Measurements from ENCODE around the gene IL1B. TPM values are rescaled to one million over a fixed set of nuclear protein-coding genes. Genes with fewer than 3 reads are reported as not detected.
A peak's percentile ranks its signal among the peaks of the same experiment; 100 is the strongest.
"Not testable (repeated sequence)": the region's sequence is repeated elsewhere in the genome, so short reads cannot be mapped to it uniquely, and the experiment has no call there.

IL1B gene
- total RNA-seq, 2 donors from 2014 or later, result 0.14 TPM; not detected in 1

GRCh38 chr2:112870841-112871835, 34.6 kb upstream of the IL1B start:
- H3K9me3 Mint-ChIP-seq, result no peaks in the 10 kb centered on the region
- no peak overlapping the region for H3K4me3 Mint-ChIP-seq
- no peaks in the 10 kb centered on the region for H3K36me3 Mint-ChIP-seq (ENCODE audit: insufficient read depth in 2 of 2)
- ATAC-seq (replicated peaks in 1 of 2), result no peak
- H3K27ac Mint-ChIP-seq, result no peak overlapping the region
- H3K27me3 Mint-ChIP-seq (ENCODE audit: low read depth), result peaks cover 72% of the 10 kb centered on the region
- DNase-seq, result no peak
- no peaks in the 10 kb centered on the region for H3K4me1 Mint-ChIP-seq (ENCODE audit: low read depth)

GRCh38 chr2:112869258-112869842, 32.8 kb upstream of the IL1B start:
- no peak overlapping the region for H3K27ac Mint-ChIP-seq

GRCh38 chr2:112867701-112868631, 31.4 kb upstream of the IL1B start:
- Mint-ChIP-seq H3K9me3 (peaks cover 0 to 4% of the 10 kb centered on the region in 2 donors), H3K27ac (no peak overlapping the region), H3K4me1 (ENCODE audit: low read depth) (no peaks in the 10 kb centered on the region), H3K36me3 (ENCODE audit: insufficient read depth in 2 of 2) (no peaks in the 10 kb centered on the region), H3K27me3 (ENCODE audit: low read depth) (peaks cover 52% of the 10 kb centered on the region), H3K4me3 (no peak overlapping the region)
- ATAC-seq (replicated peaks in 1 of 2) (no peak), DNase-seq (no peak)

More at GRCh38 chr2:112869258-112869842, 32.8 kb upstream of the IL1B start:
- H3K36me3 Mint-ChIP-seq (ENCODE audit: insufficient read depth in 2 of 2), result no peaks in the 10 kb centered on the region
- peak in 1 of 2 donors; percentile 65 for ATAC-seq (replicated peaks in 1 of 2)
- no peak for DNase-seq
- H3K4me1 Mint-ChIP-seq (ENCODE audit: low read depth), result no peaks in the 10 kb centered on the region
- H3K9me3 Mint-ChIP-seq, result peaks cover 0 to 4% of the 10 kb centered on the region in 2 donors
- peaks cover 64% of the 10 kb centered on the region for H3K27me3 Mint-ChIP-seq (ENCODE audit: low read depth)
- no peak overlapping the region for H3K4me3 Mint-ChIP-seq

GRCh38 chr2:112866128-112866835, 29.7 kb upstream of the IL1B start:
- Mint-ChIP-seq H3K9me3 (peaks cover 0 to 4% of the 10 kb centered on the region in 2 donors), H3K4me1 (ENCODE audit: low read depth) (no peaks in the 10 kb centered on the region), H3K27me3 (ENCODE audit: low read depth) (peaks cover 36% of the 10 kb centered on the region), H3K36me3 (ENCODE audit: insufficient read depth in 2 of 2) (no peaks in the 10 kb centered on the region), H3K4me3 (no peak overlapping the region), H3K27ac (no peak overlapping the region)
- ATAC-seq (replicated peaks in 1 of 2) (no peak), DNase-seq (no peak)

GRCh38 chr2:112864072-112864471, 27.5 kb upstream of the IL1B start:
- H3K36me3 Mint-ChIP-seq (ENCODE audit: insufficient read depth in 2 of 2), result peaks cover under 1 to 4% of the 10 kb centered on the region in 2 donors
- DNase-seq (no peak), ATAC-seq (replicated peaks in 1 of 2) (no peak)
- H3K9me3 Mint-ChIP-seq, result peaks cover under 1 to 6% of the 10 kb centered on the region in 2 donors
- H3K4me1 Mint-ChIP-seq (ENCODE audit: low read depth), result no peaks in the 10 kb centered on the region
- no peak overlapping the region for H3K4me3 Mint-ChIP-seq
- H3K27me3 Mint-ChIP-seq (ENCODE audit: low read depth), result peaks cover 16% of the 10 kb centered on the region
- H3K27ac Mint-ChIP-seq, result no peak overlapping the region

- H3K36me3 Mint-ChIP-seq (ENCODE audit: insufficient read depth in 2 of 2); H3K27me3 Mint-ChIP-seq (ENCODE audit: low read depth); H3K27ac Mint-ChIP-seq; ATAC-seq (replicated peaks in 1 of 2); H3K9me3 Mint-ChIP-seq; H3K4me3 Mint-ChIP-seq; H3K4me1 Mint-ChIP-seq (ENCODE audit: low read depth); DNase-seq: not testable (repeated sequence)
Measured at GRCh38 chr2:112859406-112860183, 23.0 kb upstream of the IL1B start.

GRCh38 chr2:112850588-112850987, 14.0 kb upstream of the IL1B start:
- H3K9me3 Mint-ChIP-seq, result no peaks in the 10 kb centered on the region
- peaks cover 6% of the 10 kb centered on the region for H3K4me1 Mint-ChIP-seq (ENCODE audit: low read depth)
- peaks cover 19% of the 10 kb centered on the region for H3K27me3 Mint-ChIP-seq (ENCODE audit: low read depth)
- DNase-seq (no peak), ATAC-seq (replicated peaks in 1 of 2) (no peak)
- no peak overlapping the region for H3K27ac Mint-ChIP-seq
- no peaks in the 10 kb centered on the region for H3K36me3 Mint-ChIP-seq (ENCODE audit: insufficient read depth in 2 of 2)
- no peak overlapping the region for H3K4me3 Mint-ChIP-seq

GRCh38 chr2:112849956-112850355, 13.4 kb upstream of the IL1B start:
- Mint-ChIP-seq H3K27me3 (ENCODE audit: low read depth) (peaks cover 19% of the 10 kb centered on the region), H3K36me3 (ENCODE audit: insufficient read depth in 2 of 2) (no peaks in the 10 kb centered on the region), H3K4me3 (no peak overlapping the region), H3K27ac (no peak overlapping the region), H3K4me1 (ENCODE audit: low read depth) (peaks cover 6% of the 10 kb centered on the region), H3K9me3 (no peaks in the 10 kb centered on the region)
- DNase-seq, result no peak
- ATAC-seq (replicated peaks in 1 of 2), result no peak

GRCh38 chr2:112848833-112849232, 12.3 kb upstream of the IL1B start:
- Mint-ChIP-seq H3K27me3 (ENCODE audit: low read depth) (peaks cover 19% of the 10 kb centered on the region), H3K4me1 (ENCODE audit: low read depth) (no peaks in the 10 kb centered on the region), H3K4me3 (no peak overlapping the region), H3K9me3 (no peaks in the 10 kb centered on the region), H3K27ac (no peak overlapping the region), H3K36me3 (ENCODE audit: insufficient read depth in 2 of 2) (no peaks in the 10 kb centered on the region)
- no peak for DNase-seq
- no peak for ATAC-seq (replicated peaks in 1 of 2)

- ATAC-seq (replicated peaks in 1 of 2) (no peak), DNase-seq (no peak)
- H3K27me3 Mint-ChIP-seq (ENCODE audit: low read depth), result peaks cover 28% of the 10 kb centered on the region
- H3K27ac Mint-ChIP-seq, result no peak overlapping the region
- H3K9me3 Mint-ChIP-seq, result no peaks in the 10 kb centered on the region
- no peak overlapping the region for H3K4me3 Mint-ChIP-seq
- H3K36me3 Mint-ChIP-seq (ENCODE audit: insufficient read depth in 2 of 2), result no peaks in the 10 kb centered on the region
- no peaks in the 10 kb centered on the region for H3K4me1 Mint-ChIP-seq (ENCODE audit: low read depth)
Measured at GRCh38 chr2:112846031-112846430, 9.5 kb upstream of the IL1B start.

- ATAC-seq (replicated peaks in 1 of 2), result no peak
- no peak for DNase-seq
- Mint-ChIP-seq H3K4me3 (no peak overlapping the region), H3K27me3 (ENCODE audit: low read depth) (peaks cover 25% of the 10 kb centered on the region), H3K27ac (no peak overlapping the region), H3K4me1 (ENCODE audit: low read depth) (no peaks in the 10 kb centered on the region), H3K9me3 (no peaks in the 10 kb centered on the region), H3K36me3 (ENCODE audit: insufficient read depth in 2 of 2) (no peaks in the 10 kb centered on the region)
Measured at GRCh38 chr2:112843836-112844235, 7.3 kb upstream of the IL1B start.

GRCh38 chr2:112843288-112843687, 6.7 kb upstream of the IL1B start:
- H3K27ac Mint-ChIP-seq, result no peak overlapping the region
- no peaks in the 10 kb centered on the region for H3K4me1 Mint-ChIP-seq (ENCODE audit: low read depth)
- ATAC-seq (replicated peaks in 1 of 2), result no peak

More at GRCh38 chr2:112843288-112843687, 6.7 kb upstream of the IL1B start:
- Mint-ChIP-seq H3K9me3 (no peaks in the 10 kb centered on the region), H3K4me3 (no peak overlapping the region), H3K36me3 (ENCODE audit: insufficient read depth in 2 of 2) (no peaks in the 10 kb centered on the region), H3K27me3 (ENCODE audit: low read depth) (peaks cover 30% of the 10 kb centered on the region)
- no peak for DNase-seq
